Measurements from ENCODE around the gene TMPRSS6.

TMPRSS6 gene

DNA sequence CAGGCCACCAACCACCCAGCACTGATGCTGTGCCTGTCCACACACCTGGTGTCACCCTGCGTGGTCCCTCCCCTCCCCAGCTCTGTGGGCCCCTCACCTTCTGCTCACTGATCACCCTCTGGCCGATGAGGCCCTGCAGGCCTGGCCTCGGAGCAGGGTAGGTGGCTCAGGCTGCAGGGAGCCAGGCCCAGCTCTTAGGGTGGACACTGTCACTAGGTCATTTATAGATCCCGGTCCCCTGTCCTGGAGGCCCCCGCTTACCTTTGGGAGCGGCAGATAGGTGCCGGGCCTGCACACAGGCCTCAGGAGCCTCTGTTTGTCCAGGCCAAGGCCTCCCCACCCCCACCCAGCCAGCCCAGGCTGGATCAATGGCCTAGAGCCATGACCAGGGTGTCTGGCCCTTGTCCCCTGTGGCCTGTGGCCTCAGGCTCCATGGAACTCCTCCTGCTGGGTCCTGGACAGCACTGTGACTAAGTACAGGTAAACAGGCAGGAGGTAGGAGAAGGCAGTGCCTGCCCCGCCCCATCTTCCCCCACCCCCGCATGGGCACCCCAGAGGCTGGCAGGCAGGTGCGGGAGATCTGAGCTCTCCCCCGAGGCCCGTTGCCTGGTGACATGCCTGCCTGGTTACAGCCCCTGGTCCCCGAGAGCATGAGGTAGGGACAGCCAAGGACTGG lies at the start of gene TMPRSS6:
Gene TMPRSS6 (minus strand): TSS at position 472 of the 676 bp plus-strand sequence. CDS start 6,296 bp downstream, outside the sequence.
- no peak for DNase-seq

DNA sequence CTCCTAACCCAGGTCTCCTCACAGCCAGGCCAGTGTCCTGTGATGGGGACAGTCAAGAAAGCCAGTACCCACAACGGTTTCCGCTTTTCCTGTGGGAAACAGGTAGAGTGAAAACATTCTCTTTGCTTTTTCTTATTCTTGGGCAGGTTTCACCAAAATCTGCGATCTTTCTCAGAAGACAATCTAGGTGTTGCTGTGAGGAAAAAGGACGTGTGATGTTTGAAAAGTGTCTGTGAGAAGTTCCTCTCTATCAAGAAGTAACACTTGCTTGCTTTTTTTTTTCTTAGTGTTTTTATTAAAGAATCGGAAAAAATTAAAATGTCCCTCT lies 49.4 kb upstream of the TMPRSS6 start:
- no peak for DNase-seq

DNA sequence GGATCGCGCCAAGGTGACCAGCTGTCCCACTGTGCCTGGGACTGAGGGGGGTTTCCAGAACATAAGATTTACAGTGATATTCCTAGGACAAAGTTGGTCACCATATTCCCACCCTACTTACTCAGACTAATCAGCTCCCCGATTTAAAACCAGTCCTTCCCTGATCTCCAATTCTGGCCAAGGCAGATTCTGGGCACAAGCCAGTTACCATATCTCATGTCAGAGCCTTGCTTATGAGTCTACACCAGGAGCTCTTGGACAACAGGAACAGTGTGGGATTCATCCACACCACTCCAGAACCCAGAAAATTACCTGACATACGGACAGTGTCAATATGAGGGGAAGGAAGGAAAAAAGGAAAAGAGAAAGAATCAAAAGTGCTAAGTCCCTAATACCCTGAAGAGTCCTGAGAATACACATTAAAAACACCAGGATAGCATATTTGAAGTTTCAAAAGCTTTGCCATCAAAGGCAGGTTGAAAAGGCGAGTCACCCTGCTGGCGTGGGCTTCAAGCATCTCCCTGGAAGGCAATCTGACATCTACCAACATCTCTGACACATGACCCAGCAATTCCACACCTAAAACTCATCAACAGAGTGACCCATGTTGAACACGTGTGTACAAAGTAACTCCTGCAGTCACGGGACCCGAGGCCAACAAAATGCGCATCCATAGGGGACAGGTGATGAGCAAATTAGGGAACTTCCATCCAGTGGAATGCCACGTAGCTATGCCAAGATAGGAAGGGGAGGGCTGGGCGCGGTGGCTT lies 48.2 kb upstream of the TMPRSS6 start:
- no peak for DNase-seq

DNA sequence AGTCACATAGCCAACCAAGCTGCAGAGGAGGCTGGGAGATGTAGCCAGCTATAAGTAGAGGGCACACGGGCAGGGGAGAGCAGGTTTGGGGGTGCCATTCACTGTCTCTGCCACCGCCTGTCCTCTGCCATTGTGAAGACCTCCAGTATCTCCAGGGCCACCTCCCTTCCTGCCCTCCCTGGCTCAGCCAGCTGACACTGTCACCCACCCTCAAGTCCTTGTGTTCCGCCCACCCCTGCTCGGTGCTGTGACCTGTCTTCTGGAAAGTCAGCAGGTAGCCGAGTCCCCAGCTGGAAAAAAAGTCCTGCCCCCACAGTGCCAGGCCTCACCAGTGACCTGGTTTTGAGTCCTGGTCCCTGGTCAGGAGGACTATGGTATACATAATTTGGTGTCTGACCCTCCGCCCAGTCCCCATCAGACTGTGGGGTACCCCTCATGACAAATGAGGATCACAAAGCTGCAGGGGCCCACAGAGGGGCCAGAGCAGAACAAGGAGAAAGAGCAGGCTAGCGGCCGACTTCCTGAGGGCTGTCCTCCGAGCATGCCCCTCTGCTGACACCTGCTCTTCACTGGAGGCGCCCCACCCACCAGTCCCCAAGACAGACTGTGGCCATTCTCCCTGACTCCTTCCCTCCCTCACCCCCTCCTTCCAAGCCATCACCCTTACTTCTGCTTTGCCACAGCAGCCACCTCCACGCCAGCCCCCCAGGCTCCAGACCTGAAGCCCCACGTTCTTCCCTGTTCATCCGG lies 47.3 kb upstream of the TMPRSS6 start:
- DNase-seq, result no peak

DNA sequence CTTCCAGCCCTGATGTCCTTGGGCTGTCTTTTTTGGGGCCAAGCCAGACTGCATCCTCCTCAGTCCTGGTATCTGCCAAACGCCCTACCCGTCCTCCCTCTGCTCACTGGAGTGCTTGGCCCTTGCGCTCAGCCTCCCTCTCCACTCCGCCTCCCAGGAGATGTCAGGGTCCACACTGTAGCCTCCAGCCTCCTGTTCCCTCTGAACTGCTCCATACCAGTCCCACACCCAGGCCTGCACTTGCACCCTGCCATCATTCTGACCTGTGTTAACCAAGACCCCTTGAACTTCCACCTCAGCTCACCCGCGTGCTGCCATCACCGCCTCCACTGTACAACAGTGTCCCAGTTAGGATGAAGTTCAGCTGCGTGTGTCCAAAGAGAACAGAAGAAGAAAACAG lies 46.5 kb upstream of the TMPRSS6 start:
- DNase-seq, result no peak

DNA sequence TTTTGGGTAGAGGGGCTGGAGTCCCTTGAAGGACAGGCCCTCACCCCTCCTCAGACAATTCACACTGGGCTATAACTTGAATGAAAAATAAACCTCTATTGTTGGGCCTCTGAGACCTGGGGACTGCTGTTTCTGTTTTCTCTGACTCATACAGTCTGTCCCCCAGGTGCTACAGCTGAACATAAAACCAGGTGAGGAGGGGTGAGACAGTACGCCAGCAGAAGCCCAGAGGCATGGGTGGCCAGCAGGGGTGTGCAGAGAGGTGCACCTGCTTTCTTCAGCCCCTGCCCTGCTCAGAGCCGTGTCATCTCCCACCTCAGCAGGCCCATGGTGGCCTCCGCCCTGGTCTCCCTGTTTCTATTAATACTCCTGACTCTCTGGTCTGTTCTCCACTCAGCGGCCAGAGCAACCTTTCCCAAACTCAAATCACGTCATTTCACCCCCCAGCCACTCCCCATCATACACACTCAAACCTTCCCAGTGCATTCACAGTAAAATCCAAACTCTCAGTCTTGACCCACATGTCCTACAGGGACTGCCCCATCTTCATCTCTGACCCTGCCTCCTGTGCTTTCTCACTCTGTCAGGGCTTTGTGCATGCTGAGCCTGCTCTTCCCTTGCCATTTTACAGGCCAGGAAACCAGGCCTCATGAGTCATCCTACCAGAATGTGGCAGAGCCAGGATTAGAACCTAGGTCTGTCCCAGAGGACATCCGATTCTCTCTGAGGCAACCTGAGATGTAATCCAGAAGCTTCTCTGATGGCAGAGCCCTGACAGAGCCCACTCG lies 45.6 kb upstream of the TMPRSS6 start:
- no peak for DNase-seq

DNA sequence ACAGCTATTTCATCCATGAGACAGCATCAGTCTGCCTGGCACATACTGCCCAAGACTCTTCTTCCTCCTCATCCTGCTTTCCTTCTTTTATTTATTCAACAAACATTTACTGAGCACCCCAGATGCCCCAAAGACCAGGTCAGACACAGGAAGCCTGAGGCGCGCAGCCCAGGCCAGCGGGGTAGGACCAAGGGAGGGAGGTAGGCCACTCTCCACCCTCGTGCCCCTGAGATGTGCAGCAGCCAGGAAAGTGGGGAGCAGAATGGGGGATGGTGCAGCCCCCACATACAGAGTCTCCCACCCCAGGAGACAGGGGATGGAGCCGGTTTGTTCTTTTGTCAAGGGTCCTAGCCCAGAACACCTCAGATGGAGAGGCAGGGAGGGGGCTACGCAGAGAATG lies 44.4 kb upstream of the TMPRSS6 start:
- DNase-seq, result no peak

DNA sequence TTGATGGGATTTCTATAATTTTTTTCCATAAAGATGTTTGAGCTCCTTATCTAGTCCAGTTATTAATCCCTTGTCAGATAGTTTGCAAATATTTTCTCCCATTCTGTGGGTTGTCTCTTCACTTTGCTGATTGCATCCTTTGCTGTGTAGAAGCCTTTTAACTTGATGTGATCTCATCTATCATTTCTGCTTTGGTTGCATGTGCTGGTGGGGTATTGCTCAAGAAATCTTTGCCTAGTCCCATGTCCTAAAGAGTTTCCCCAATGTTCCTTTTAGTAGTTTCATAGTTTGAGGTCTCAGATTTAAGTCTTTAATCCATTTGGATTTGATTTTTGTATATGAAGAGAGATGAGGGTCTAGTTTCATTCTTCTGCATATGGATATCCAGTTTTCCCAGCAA lies 41.9 kb upstream of the TMPRSS6 start:
- DNase-seq, result no peak

DNA sequence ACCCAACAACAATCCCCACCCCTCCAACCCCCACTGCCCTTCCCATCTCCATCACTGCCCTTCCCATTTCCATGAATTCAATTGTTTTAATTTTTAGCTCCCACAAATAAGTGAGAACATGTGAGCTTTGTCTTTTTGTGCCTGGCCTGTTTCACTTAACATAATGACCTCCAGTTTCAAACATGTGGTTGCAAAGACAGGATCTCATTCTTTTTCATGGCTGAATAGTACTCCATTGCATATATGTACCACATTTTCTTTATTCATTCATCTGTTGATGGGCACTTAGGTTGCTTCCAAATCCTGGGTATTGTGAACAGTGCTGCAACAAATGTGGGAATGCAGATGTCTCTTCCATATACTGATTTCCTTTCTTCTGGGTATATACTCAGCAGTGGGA lies 41.2 kb upstream of the TMPRSS6 start:
- no peak for DNase-seq

DNA sequence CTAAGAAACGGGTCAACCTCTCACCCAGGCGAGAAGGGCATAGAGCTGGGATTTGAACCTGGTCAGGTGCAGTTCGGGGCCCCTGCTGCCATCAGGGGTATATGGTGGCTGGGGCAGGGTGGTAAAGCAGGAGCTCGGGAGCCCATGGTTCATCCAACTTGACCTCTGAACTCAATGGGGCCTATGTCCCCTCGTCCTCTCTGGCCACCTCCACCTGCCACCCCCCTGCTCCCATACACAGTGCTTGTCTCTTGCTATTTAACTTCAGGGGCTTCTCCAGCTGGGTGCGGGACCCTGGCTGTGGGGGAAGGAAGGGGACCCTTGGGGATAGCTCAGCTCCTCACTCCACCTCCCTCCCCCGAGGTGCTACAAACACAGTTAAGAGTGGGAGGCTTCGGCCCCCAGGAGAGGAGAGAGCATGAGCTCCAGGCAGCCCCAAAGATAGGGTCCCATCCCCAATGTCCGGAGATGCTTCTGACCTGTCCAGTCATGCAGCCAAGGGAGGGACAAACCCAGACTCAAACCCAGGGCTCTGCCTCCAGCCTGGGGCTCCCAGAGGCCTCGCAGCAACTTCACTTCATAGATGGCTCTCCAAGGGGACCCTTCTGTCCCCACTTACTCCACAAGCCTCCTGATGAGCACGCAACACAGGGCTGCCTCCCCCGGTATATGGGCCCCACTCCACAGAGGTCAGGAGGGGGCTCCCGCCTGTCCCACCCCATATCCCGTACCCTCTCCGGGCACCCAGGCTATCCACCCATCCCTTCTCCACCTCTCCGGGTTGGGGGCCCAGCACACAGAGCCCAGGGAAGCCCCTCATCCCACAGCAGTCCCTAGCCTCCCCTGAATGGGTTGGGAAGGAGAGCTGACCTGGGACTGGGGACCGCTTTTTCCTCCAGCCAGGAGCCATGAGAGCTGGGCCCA lies 39.5 kb upstream of the TMPRSS6 start:
- DNase-seq, result no peak

DNA sequence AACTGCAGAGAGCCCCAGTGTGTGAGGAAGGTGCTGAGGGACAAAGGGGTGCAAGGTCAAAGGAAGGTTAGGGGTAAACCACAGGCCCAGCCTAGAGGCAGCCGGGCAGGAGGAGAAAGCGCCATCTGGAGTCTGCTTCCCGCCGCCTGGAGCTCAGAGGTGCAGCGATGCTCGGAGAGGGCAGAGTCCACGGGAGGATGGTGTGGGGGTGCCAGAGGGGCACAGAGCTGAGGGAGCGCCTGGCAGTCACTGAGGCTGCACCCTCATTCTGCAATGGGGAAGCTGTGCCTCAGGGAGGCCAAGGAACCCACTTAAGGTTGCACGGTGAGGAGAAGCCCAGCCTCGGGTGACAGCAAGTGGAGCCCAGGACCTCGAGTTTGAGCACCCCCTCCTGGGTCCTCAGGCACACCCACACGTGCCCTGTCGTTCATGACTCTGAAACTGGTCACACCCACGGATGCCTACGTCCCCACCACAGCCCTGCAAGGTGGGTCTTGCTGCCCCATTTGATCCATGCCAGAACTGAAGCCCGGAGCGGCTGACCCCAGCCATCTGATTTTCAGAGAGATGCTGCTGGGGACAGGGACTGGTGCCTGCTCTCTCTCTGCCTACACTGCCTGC lies 38.6 kb upstream of the TMPRSS6 start:
- peak in 3 of 6 experiments; percentile 13 to 30 (median 15) for DNase-seq

DNA sequence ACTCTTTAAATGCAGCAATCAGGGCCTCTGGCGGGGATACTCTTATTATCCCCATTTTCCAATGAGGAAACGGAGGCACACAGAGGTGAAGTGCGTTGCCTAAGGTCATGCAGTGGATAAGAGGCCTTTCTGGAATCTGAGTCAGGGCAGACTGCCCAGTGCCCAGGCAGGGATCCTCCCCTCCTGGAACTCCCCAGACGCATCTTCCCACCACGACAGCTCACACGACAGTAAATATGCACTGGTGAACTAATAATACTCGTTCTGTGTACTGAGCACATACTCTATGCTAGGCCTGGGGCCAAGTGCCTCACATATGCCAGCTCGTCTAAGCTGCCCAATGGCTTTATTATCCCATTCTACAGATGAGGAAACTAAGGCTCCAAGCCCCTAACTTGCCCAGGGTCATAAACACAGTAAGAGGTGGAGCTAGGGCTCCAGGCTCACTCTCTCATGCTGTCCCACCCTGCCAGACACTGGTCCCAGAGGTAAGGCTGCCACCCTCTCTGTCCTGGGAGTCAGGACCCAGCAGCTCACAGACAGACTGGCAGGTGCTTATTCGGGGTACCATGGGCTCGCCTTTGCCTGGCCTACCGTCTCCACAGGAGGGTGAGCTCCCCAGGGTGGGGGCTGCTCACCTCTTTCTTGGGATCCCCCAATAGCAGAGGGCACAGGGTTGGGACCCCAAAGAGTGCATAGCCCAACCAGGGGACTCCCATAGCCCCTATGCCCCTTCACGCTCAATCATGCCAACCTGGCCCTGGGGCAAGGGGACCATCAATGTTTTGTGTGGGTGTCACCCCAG lies 37.9 kb upstream of the TMPRSS6 start:
- DNase-seq, result no peak

DNA sequence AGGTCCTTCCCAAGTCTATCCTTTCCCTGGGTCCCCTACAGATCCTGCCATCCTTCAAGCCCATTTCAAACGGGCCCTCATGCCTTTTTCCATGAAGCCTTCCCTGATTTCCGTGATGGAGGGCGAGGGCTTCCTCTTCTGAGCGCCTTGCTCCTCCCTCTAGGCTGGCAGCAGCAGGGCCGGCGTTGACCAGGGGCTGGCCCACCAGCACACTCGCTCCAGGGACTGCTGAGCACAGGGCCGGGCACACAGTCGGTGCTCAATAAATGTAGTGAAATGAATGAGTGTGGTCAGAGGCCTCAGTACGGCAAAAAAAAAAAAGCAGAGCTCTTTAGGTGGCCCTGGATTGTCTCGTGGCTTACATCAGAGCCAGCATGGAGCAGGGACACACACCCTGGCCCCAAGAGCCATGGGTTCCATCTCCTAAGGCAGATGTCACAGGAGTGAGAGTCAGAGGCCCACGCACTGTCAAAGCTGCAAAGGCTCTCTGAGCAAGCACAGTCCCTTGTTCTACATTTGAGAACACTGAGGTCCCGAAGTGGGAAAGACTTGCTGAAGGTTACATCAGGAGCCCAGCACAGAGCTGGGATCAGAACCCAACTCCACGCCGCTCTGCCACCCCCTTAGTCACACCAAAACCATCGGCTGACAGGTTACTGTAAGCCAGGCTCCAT lies 37.1 kb upstream of the TMPRSS6 start:
- no peak for DNase-seq

DNA sequence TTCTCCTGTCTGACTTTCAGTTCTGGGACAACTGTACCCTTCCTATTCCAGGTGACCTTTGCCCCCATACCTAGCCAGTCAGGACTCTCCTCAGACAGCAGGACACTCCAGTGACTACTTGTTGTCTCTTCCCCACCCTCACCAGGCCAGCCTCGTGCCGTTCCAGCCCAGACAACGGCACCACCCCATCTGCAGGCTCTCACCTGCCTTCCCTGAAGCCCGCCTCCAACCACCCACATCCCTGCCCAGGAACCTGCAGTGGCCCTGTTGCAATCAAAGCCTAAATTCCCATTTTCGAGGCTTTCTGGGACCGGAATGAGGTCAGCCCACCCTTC lies 36.5 kb upstream of the TMPRSS6 start:
- no peak for DNase-seq

DNA sequence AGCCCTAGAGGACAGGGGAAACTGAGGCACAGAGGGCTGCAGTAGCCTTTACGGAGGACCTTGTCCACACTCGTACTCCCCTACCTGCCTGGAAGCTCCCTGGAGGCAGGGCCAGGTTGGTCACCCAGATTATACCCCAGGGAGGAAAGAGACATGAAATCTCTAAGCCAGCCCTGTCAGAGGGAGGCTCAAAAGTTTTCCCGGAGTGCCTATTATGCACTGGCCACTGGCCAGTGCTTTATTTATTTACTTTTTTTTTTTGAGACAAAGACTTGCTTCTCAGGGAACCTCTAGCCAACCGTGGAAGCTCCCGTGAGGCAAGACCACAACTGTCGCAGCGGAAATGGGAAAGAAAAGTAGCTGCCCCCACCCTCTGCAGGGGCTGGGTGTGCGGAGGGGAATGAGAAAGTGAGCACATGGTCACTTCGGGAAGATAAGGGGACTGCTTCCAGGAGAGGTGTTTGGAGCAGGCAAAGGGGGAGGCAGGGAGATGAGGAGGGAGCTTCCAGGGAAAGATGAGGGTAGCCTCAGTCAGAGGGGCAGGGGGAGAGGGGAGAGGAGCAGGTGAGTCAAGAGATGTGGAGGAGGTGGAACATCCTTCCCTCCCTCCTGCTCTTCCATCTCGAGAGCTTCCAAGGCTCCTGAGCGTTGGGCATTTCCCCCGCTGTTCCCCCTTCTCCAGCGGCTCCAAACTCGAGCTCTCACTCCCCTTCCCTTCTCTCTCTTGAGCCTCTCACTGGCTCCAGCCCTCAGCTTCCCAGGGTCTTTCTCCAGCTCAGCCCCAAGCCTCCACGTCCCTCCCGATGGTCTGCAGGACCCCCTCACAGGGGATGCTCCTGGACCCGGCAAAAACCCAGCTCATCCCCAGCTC lies 35.9 kb upstream of the TMPRSS6 start:
- no peak for DNase-seq

DNA sequence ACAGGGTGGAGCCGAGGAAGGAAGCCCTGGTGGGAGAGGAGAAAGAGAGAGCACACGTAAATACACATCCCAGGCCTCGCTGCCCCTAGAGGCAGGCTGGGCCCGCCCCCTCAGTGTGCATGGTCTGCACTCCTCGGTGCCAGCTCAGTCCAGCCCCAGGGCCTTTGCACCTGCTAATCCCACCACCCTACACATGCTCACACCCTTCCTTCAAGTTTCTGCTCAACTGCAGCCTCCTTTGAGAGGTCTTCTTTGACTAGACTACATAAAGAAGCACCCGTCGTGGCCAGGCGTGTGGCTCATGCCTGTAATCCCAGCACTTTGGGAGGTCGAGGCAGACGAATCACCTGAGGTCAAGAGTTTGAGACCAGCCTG lies 34.7 kb upstream of the TMPRSS6 start:
- DNase-seq, result no peak

DNA sequence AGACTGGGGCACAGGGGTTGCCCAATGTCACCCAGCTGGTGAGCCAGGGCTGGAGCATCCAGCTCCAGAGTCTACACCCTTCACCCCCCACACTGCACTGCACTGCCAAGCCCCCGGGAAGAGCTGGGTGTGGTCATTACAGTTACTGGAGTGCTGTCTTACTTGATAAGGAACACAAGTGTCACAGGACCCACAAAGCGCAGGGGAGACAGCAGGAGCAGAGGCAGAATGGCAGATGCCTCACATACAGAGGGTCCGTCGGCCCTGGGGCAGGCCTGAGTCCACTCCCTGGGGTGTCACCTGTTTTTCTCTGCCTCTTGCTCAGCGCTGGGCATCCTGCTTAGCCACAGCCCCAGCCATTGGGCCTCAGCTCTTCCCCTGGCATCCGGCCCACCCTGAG lies 32.5 kb upstream of the TMPRSS6 start:
- no peak for DNase-seq

DNA sequence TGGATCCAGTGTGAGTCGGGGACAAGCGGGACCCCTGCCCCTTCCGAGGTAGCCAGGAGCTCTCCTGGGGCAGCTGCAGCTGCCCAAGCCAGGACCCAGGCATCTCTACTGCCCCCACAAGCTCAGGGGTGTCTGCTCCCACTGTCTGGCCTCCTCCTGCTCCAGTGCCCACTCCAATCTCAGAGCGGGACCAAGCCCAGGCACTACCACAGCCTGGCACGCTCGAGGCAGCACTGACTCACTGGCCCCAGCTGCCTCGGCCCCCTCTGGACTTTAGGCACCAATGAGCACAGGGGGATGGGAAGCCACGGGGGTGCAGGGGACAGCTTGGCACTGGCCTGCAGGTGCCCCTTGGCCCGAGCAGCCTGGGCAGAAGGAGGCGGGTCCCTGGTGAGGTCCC lies 32.0 kb upstream of the TMPRSS6 start:
- no peak for DNase-seq

DNA sequence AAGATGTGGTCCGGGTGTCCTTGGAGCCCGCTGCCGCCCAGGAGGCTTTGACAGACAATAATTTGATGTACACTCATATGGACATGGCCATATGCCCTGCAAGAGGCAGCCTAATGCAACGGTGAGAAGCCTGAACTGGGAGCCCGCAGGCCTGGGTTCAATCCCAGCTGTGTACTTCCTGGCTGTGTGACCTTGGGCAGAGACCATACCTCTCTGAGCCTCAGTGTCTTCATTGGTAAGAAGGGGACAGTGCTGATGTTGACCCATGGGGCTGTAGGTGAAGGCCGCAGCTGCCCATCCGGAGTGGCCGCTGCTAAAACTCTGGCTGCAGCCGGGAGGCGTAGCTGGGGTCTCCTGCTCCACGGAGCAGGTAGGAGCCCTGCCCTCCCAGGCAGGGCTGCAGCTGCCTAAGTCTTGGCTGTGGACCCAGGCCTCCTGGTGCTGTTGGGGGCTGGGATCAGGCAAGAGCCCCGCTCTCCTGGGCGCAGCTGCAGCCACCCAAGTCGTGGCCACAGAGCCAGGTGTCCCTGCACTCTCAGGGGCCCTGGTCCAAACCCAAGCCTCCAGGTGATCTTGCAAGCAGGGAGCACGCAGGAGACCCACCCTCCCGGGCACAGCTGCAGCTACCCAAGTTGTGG lies 31.3 kb upstream of the TMPRSS6 start:
- no peak for DNase-seq

All from stimulated activated naive CD4-positive, alpha-beta T cell (primary cell).